DMS 273 (cell line): Measurements from ENCODE around the gene FCGR3B.
A peak's percentile ranks its signal among the peaks of the same experiment; 100 is the strongest.
"Not testable (repeated sequence)": the region's sequence is repeated elsewhere in the genome, so short reads cannot be mapped to it uniquely, and the experiment has no call there.

Experiments
- DNase-seq: peaks from one replicate; lab custom pipeline; 2025; ENCODE audit not compliant: unreplicated experiment; lab: John Stamatoyannopoulos, UW

FCGR3B gene

GRCh38 chr1:161631076-161631475, at the start of gene FCGR3B:
TSS of gene FCGR3B (minus strand) at chr1:161631176. CDS start at chr1:161631094, 82 bp downstream.
- DNase-seq = no peak

GRCh38 chr1:161678500-161678899, 47.5 kb upstream of the FCGR3B start:
- no peak for DNase-seq

GRCh38 chr1:161676958-161677689, 46.1 kb upstream of the FCGR3B start:
- DNase-seq = no peak

GRCh38 chr1:161676441-161676840, 45.5 kb upstream of the FCGR3B start:
- no peak for DNase-seq

GRCh38 chr1:161674908-161675307, 43.9 kb upstream of the FCGR3B start:
- DNase-seq = not testable (repeated sequence)

GRCh38 chr1:161674447-161674846, 43.5 kb upstream of the FCGR3B start:
- DNase-seq = not testable (repeated sequence)

GRCh38 chr1:161673437-161673836, 42.5 kb upstream of the FCGR3B start:
- not testable (repeated sequence) for DNase-seq

- not testable (repeated sequence) for DNase-seq
Measured at GRCh38 chr1:161671045-161672020, 40.4 kb upstream of the FCGR3B start.

GRCh38 chr1:161664689-161665088, 33.7 kb upstream of the FCGR3B start:
- DNase-seq = not testable (repeated sequence)

- not testable (repeated sequence) for DNase-seq
Measured at GRCh38 chr1:161663569-161663968, 32.6 kb upstream of the FCGR3B start.

GRCh38 chr1:161662684-161663339, 31.8 kb upstream of the FCGR3B start, which contains the start of gene FCGR2B:
TSS of gene FCGR2B (plus strand) at chr1:161663143. CDS start at chr1:161663242, 99 bp downstream.
- not testable (repeated sequence) for DNase-seq

- DNase-seq = not testable (repeated sequence)
Measured at GRCh38 chr1:161661660-161662311, 30.8 kb upstream of the FCGR3B start.

- DNase-seq = not testable (repeated sequence)
Measured at GRCh38 chr1:161658524-161658923, 27.5 kb upstream of the FCGR3B start.

- not testable (repeated sequence) for DNase-seq
Measured at GRCh38 chr1:161653971-161654370, 23.0 kb upstream of the FCGR3B start.

GRCh38 chr1:161653541-161653940, 22.6 kb upstream of the FCGR3B start:
- DNase-seq = not testable (repeated sequence)

GRCh38 chr1:161647507-161648360, 16.8 kb upstream of the FCGR3B start:
- peak; percentile 32 for DNase-seq

GRCh38 chr1:161644855-161645254, 13.9 kb upstream of the FCGR3B start:
- DNase-seq = not testable (repeated sequence)

- DNase-seq = not testable (repeated sequence)
Measured at GRCh38 chr1:161643481-161644208, 12.7 kb upstream of the FCGR3B start.

GRCh38 chr1:161642697-161643096, 11.7 kb upstream of the FCGR3B start:
- DNase-seq = peak; percentile 22
